Cardiac fibroblast (primary cell): ENCODE data around the gene CCR7.
A peak's percentile ranks its signal among the peaks of the same experiment; 100 is the strongest.

ENCODE experiments used
- DNase-seq, 2 donors: peaks; one replicate each; pipeline versions ENCODE4 v3.0.0 to v3.0.0-alpha.2; 2010; ENCODE audit warnings: low read depth in 2 of 2
- H3K4me3 ChIP-seq, 2 donors: replicated peaks in 1 of 2; 1 replicate in 1 of 2; 2 replicates in 1 of 2; pipeline ENCODE4 v1.5.1; 2011; ENCODE audit warnings: low read depth in 2 of 2, low read length in 2 of 2, mild to moderate bottlenecking in 2 of 2, moderate library complexity in 1 of 2
- CTCF ChIP-seq: IDR thresholded peaks from one replicate; pipeline ENCODE4 v1.5.1; 2011; ENCODE audit warnings: low read depth, mild to moderate bottlenecking, low read length, inconsistent platforms

The CCR7 gene

GRCh38 chr17:40565769-40566409, 617 bp upstream of the CCR7 start:
- DNase-seq: no peak
- TF ChIP-seq CTCF: no peak
- H3K4me3 ChIP-seq: no peak overlapping the region

- no peak for TF ChIP-seq CTCF
- no peak overlapping the region for H3K4me3 ChIP-seq
- DNase-seq: no peak
These were observed 933 bp downstream of the CCR7 start for GRCh38 chr17:40564195-40564882.

GRCh38 chr17:40563220-40564052, 1.8 kb downstream of the CCR7 start:
- DNase-seq: no peak
- H3K4me3 ChIP-seq: no peak overlapping the region
- no peak for TF ChIP-seq CTCF

- H3K4me3 ChIP-seq: no peak overlapping the region
These were observed 2.4 kb downstream of the CCR7 start for GRCh38 chr17:40562838-40563219.

GRCh38 chr17:40561871-40562611, 3.2 kb downstream of the CCR7 start:
- TF ChIP-seq CTCF: peak; percentile 43
- no peak overlapping the region for H3K4me3 ChIP-seq
- peak in 1 of 2 donors; percentile 21 for DNase-seq

More at GRCh38 chr17:40562838-40563219, 2.4 kb downstream of the CCR7 start:
- no peak for TF ChIP-seq CTCF
- peak in 1 of 2 donors; percentile 2 for DNase-seq

- TF ChIP-seq CTCF: no peak
- H3K4me3 ChIP-seq: no peak overlapping the region
- DNase-seq: peak in 1 of 2 donors; percentile 34
These were observed 3.9 kb downstream of the CCR7 start for GRCh38 chr17:40561294-40561870.
